T-helper 2 cell treated with Interferon-gamma antibody and Interleukin-4, amounts not matched to agents 5 μg/mL and 100 μg/mL, for 36 hours (primary cell): ENCODE data around the gene ZNF605.
A peak's percentile ranks its signal among the peaks of the same experiment; 100 is the strongest.
"Not testable (repeated sequence)": the region's sequence is repeated elsewhere in the genome, so short reads cannot be mapped to it uniquely, and the experiment has no call there.

Experiments used
- DNase-seq: peaks from one replicate; pipeline ENCODE4 v3.0.0; 2021; ENCODE audit warnings: low spot score
- H3K27ac Mint-ChIP-seq: one replicate; pipeline ENCODE4 v1.8.0; 2021; ENCODE audit warnings: mild to moderate bottlenecking, mixed read lengths
- H3K27me3 Mint-ChIP-seq: one replicate; pipeline ENCODE4 v1.8.0; 2021; ENCODE audit warnings: low read depth, mixed read lengths
- H3K36me3 Mint-ChIP-seq: one replicate; pipeline ENCODE4 v1.8.0; 2021; ENCODE audit warnings: low read depth, mixed read lengths
- H3K4me1 Mint-ChIP-seq: one replicate; pipeline ENCODE4 v1.8.0; 2021; ENCODE audit warnings: low read depth, mixed read lengths
- H3K4me3 Mint-ChIP-seq: one replicate; pipeline ENCODE4 v1.8.0; 2022; ENCODE audit warnings: mild to moderate bottlenecking, moderate library complexity, mixed read lengths
- H3K9me3 Mint-ChIP-seq: one replicate; pipeline ENCODE4 v1.8.0; 2021; ENCODE audit warnings: mixed read lengths

ZNF605 gene

DNA sequence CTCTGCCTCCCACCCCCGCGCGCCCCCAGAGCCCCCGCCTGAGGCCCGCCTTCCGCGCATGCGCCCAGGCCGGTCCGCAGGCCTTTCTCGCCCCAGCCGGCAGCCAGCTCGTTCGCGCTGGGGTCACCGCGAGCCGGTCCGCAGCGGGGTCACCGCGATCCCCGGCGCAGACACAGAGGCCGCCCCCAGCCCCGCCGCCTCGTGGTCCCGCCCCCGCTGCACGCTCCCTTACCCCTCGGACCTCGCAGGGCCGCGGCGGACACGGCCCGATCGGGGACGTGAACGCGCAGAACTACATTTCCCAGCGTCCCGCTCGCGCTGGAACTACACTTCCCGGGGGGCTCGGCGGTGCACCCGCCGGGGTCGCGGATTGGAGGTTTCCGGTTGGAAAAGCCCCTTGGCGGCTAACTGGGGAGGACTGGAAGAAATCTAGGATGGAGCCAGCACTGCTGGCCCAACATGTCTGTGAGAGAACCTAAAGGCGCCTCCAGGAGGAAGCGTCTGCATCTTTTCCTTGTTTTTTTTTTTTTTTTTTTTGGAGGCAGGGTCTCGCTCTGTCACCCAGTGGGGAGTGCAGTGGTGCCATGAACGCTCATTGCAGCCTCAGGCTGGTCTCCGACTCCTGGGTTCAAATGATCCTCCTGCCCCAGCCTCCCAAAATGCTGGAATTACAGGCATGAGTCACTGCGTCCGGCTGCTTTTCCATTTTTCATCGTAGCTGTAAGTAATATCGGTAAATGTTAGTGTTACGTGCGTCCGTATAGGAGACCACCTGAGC is at the start of gene ZNF605:
Gene ZNF605, minus strand, starts transcription at position 296 of the 778 bp plus-strand sequence. CDS start 10,671 bp downstream, outside the sequence.
- Mint-ChIP-seq H3K27me3 (no peaks in the 10 kb centered on the region), H3K9me3 (peaks cover 34% of the 10 kb centered on the region), H3K4me3 (peak within 1 kb of the TSS; percentile 93), H3K36me3 (peaks cover 28% of the 10 kb centered on the region), H3K4me1 (peaks cover 9% of the 10 kb centered on the region), H3K27ac (peak within 1 kb of the TSS; percentile 94)
- peak; percentile 82 for DNase-seq

DNA sequence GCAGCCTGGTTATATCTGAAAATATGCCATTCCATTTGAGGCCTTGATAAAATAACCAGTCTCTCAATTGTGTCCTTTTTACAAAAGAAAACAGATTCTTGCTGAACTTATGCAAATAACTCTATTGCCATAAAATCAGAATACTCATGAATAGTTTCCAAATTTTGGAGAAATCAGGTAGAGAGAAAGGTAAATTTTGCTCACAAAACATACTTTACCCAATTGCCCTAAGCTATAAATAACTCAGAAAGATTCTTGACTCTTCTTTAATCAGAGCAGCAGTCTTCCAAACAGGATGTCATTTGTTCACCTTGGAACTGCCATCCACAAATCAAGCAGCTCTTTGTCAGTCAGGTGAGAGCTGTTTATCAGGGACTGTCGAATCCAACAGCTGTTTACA is 42.6 kb upstream of the ZNF605 start:
- peaks cover 59% of the 10 kb centered on the region for H3K9me3 Mint-ChIP-seq
- no peaks in the 10 kb centered on the region for H3K27me3 Mint-ChIP-seq
- no peaks in the 10 kb centered on the region for H3K4me1 Mint-ChIP-seq
- H3K4me3 Mint-ChIP-seq: no peak overlapping the region
- DNase-seq: no peak
- H3K27ac Mint-ChIP-seq: no peak overlapping the region
- peaks cover 66% of the 10 kb centered on the region for H3K36me3 Mint-ChIP-seq

DNA sequence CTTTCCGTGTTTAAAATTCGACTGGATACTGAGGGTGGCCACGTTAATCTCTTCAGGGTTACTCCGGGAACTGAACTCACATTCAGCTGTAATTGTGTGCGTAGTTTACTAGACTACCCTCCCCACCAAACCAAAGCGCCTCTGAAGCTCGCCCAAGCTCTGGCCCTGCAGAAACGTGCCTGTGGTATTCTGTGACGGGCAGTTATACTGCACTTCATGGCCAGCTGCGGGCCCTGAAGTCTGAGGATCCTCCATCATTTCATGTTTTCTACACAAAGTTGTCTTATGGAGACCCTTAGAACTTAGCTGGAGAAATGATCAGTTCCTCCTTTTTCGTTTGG is 30.7 kb upstream of the ZNF605 start:
- peak overlapping the region; percentile 92 for H3K27ac Mint-ChIP-seq
- H3K9me3 Mint-ChIP-seq: peaks cover 49% of the 10 kb centered on the region
- peaks cover 52% of the 10 kb centered on the region for H3K36me3 Mint-ChIP-seq
- peaks cover 18% of the 10 kb centered on the region for H3K4me1 Mint-ChIP-seq
- DNase-seq: no peak
- peak overlapping the region; percentile 89 for H3K4me3 Mint-ChIP-seq
- no peaks in the 10 kb centered on the region for H3K27me3 Mint-ChIP-seq

DNA sequence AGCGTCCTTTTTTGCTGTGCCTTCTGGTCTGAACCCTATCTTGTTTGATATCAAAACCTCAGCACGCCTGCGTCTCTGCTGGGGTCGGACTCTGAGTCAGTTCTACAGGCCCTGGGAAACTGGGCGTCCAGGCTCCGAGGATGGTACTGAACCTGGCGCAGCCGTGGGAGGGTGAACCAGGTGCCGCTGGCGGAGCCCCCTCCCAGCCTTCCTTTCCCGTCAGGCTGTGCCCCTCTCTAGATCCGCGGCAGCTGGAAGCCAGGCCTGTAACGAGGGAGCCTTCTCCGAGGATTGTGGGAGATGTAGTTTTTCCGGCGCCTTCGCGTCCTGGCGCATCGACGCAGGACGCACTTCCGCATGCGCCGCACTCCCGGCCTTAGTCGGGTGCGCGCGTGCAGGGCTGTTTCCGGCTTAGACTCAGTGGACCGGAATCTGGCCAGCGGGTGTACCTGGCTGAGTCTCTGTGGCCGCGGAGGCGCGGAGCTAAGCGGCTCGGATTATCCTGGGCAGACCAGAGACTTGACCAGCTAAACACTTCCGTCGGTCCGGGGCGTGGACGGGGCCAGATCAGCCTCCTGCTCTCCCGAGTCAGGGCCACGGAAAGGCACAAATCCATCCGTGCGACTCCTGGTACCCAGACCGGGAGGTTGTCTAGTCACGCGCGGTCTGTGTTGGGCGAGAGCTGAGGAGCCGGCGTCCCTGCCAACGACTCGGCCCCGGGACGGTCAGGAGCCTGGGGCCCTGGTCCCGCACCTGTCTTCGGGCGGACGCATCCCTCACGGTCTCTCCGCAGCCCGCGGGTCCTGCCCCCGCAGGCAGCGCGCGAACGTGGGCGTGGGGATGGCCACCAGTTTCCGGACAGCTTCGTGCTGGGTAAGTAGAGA is 30.1 kb upstream of the ZNF605 start, which contains the start of gene ZNF26:
Gene ZNF26, plus strand, starts transcription at position 367 of the 884 bp plus-strand sequence. Its CDS starts 474 bp downstream, at position 841.
- H3K27ac Mint-ChIP-seq: peak within 1 kb of the TSS; percentile 92
- H3K36me3 Mint-ChIP-seq: peaks cover 47% of the 10 kb centered on the region
- H3K4me3 Mint-ChIP-seq: peak within 1 kb of the TSS; percentile 89
- no peaks in the 10 kb centered on the region for H3K27me3 Mint-ChIP-seq
- peak; percentile 88 for DNase-seq
- peaks cover 51% of the 10 kb centered on the region for H3K9me3 Mint-ChIP-seq
- peaks cover 18% of the 10 kb centered on the region for H3K4me1 Mint-ChIP-seq

DNA sequence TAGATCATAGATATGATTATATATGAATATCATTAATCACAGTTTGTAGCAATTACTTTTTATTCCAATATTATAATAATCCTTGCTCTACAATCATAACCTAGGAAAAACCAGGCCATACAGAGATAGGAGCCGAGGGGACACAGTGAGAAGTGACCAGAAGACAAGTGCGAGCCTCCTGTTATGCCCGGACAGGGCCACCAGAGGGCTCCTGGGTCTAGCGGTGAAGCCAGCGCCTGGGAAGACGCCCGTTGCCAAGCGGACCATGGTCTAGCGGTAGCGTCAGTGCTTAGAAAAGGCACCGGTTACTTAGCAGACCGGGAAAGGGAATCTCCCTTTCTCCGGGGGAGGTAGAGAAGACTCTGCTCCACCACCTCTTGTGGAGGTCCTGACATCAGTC is 20.8 kb upstream of the ZNF605 start:
- H3K9me3 Mint-ChIP-seq: peaks cover 76% of the 10 kb centered on the region
- not testable (repeated sequence) for H3K36me3 Mint-ChIP-seq, H3K27me3 Mint-ChIP-seq, H3K4me3 Mint-ChIP-seq, H3K27ac Mint-ChIP-seq, DNase-seq, H3K4me1 Mint-ChIP-seq

DNA sequence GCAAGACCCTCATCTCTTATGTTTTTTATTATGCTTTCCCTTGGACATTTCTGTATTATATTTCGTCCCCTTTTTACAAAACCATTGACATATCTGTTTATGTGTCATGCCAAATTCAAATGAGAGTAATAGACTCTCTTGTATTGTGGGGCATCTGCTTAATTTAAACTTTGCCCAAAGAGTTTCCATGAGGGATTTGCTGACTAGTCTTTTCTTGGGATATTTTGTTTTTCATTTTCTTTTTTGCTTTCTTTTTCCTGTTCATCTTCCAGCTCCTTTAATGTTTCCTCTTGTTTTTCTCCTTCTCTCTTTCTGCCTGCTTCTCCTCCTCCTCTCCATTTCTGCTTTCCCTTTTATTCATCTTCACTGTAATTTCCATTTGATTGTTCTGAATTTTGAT is 16.3 kb upstream of the ZNF605 start:
- H3K4me3 Mint-ChIP-seq: no peak overlapping the region

DNA sequence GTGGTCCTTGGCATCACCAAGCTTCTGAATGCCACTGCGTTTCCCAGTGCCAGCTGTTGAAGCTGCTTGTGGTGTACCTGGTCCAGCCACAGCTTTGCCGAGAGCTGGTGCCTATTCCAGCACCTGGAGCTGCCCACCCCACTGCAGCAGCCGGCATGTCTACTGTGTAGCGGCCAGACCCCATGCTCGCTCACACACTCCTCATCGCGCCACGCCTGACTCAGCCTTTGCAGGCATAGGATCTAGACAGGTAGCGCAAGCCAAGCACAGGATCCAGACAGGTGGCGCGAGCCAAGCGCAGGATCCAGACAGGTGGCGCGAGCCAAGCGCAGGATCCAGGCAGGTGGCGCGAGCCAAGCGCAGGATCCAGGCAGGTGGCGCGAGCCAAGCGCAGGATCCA is 11.6 kb upstream of the ZNF605 start:
- Mint-ChIP-seq H3K27me3 (no peaks in the 10 kb centered on the region), H3K9me3 (peaks cover 38% of the 10 kb centered on the region), H3K4me3 (no peak overlapping the region), H3K36me3 (peaks cover 14% of the 10 kb centered on the region), H3K27ac (no peak overlapping the region), H3K4me1 (no peaks in the 10 kb centered on the region)
- no peak for DNase-seq

More for the DNA sequence above, 16.3 kb upstream of the ZNF605 start:
- no peak for DNase-seq
- Mint-ChIP-seq H3K9me3 (peaks cover 57% of the 10 kb centered on the region), H3K27me3 (no peaks in the 10 kb centered on the region), H3K36me3 (no peaks in the 10 kb centered on the region), H3K27ac (no peak overlapping the region), H3K4me1 (no peaks in the 10 kb centered on the region)

DNA sequence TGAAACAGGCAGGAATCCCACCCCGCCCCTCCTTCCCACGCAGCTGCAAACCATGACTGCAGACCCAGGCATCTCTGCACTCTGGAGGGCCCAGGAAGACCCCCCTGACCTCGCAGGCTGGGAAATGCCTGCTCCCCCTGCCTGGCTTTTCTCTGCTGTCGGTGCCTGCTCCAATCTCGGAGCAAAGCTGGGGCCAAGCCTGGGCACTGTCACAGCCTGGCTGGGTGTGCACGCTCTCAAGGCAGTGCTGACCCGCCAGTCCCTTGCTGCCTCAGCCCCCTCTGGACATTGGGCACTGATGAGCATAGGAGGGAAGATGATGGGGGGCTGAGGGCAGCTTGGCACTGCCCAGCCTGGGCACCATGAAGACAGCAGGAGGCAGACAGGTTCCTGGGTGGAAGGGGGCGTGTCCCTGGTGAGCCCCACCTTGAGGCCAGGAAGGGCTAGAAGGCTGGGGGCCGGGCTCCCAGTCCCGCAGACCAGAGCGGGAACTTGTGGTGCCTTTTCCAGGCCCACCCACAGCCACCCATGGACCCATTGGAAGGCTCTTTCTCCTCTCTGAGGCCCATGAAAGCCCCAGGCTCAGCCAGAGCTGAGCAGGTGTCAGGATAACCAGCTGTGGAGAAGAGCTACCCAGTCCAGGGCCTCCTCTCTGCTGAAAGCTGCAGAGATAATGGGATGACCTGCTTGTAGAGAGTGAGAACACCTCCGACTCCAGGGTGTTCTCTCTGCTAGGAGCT is 10.7 kb upstream of the ZNF605 start:
- Mint-ChIP-seq H3K36me3 (peaks cover 15% of the 10 kb centered on the region), H3K4me3 (no peak overlapping the region), H3K4me1 (no peaks in the 10 kb centered on the region), H3K27me3 (no peaks in the 10 kb centered on the region), H3K27ac (no peak overlapping the region), H3K9me3 (peaks cover 29% of the 10 kb centered on the region)
- no peak for DNase-seq

DNA sequence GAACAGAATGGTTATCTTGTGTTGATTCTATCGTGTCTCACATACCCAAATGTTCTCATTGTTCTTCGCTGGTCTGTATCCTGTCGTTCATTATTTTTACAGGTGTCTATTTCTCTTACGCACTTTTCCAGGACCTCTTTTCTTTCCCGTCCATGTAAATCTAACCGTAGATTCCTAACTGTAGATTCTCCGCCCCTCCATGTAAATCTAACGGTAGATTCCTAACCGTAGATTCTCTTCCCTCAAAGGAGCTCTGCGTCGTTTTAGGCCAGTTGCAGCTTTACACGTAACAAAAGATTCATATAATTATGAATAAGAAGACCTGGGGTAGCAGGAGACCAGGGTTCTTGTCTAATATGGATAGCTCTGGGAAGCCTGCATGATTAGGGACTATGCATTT is 9.7 kb upstream of the ZNF605 start:
- Mint-ChIP-seq H3K9me3 (peaks cover 32% of the 10 kb centered on the region), H3K27me3 (no peaks in the 10 kb centered on the region), H3K36me3 (peaks cover 19% of the 10 kb centered on the region), H3K4me3 (no peak overlapping the region), H3K4me1 (no peaks in the 10 kb centered on the region), H3K27ac (no peak overlapping the region)
- no peak for DNase-seq

DNA sequence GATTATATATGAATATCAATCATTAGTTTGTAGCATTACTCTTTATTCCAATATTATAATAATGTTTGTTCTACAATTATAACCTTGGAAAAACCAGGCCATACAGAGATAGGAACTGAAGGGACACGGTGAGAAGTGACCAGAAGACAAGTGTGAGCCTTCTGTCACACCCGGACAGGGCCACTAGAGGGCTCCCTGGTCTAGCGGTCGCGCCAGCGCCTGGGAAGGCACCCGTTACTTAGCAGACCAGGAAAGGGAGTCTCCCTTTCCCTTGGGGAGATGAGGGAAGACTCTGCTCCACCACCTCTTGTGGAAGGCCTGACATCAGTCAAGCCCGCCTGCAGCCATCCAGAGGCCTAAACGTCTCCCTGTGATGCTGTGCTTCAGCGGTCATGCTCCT is 7.8 kb upstream of the ZNF605 start:
- peaks cover 36% of the 10 kb centered on the region for H3K9me3 Mint-ChIP-seq
- H3K27me3 Mint-ChIP-seq, DNase-seq, H3K4me1 Mint-ChIP-seq, H3K27ac Mint-ChIP-seq, H3K4me3 Mint-ChIP-seq: not testable (repeated sequence)
- H3K36me3 Mint-ChIP-seq: peaks cover 24% of the 10 kb centered on the region

DNA sequence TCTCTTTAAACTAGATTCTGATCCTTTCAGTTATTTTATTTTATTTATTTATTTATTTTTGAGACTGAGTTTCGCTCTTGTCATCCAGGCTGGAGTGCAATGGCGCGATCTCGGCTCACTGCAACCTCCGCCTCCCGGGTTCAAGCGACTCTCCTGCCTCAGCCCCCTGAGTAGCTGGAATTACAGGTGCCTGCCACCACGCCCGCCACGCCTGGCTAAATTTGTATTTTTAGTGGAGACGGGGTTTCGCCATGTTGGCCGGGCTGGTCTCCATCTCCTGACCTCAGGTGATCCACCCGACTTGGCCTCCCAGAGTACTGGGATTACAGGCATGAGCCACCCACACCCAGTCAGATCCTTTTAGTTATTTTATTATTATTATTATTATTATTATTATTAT is 5.7 kb upstream of the ZNF605 start:
- H3K36me3 Mint-ChIP-seq: peaks cover 24% of the 10 kb centered on the region
- H3K27me3 Mint-ChIP-seq, DNase-seq, H3K27ac Mint-ChIP-seq, H3K4me1 Mint-ChIP-seq, H3K4me3 Mint-ChIP-seq: not testable (repeated sequence)
- H3K9me3 Mint-ChIP-seq: peaks cover 31% of the 10 kb centered on the region

DNA sequence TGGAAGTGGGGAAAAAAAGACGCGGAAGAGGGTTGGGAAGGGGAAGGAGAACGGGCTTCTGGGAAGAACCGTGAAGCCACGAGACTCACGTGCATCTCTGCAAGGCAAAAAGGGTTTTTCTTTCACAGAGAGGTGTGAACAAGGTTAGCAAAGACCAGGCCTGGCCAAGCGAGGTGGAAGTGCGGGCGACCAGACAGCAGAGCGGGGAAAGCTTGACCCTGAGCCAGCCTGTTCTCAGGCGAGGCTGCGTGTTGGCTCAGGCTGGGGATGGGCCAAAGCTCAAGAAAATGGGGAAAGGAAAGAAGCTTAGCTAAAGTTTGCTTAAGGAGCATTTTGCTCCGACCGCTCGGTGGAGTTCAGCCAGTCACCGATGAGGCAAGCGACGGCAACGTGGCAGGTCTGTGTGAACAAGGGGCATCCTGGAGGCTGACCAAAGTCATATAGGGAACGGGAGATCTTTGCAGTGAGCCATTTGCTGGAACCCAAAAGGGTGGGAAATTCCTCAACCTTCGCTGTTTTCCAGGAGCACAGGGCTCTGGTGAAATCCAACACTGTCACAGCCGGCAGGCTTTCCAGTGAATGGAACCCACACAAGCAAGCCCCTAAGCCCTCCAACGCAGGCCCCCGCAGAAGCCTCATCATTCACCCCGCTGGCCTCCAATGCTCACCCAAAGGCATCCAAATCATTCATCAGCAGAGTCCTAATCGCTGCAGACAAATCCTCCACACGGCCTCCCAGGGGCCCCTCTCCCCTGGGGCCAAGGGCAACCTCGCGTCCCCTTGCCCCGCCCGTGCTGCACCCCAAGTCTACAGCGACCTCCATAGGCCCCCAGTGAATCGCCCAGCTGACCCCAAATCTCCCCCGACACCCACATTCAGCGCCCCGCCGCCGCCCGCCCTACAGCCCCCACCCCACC is 754 bp downstream of the ZNF605 start:
- peaks cover 27% of the 10 kb centered on the region for H3K36me3 Mint-ChIP-seq
- peaks cover 30% of the 10 kb centered on the region for H3K9me3 Mint-ChIP-seq
- peak; percentile 11 for DNase-seq
- no peaks in the 10 kb centered on the region for H3K27me3 Mint-ChIP-seq
- peak overlapping the region; percentile 81 for H3K27ac Mint-ChIP-seq
- peaks cover 9% of the 10 kb centered on the region for H3K4me1 Mint-ChIP-seq
- peak overlapping the region; percentile 77 for H3K4me3 Mint-ChIP-seq

DNA sequence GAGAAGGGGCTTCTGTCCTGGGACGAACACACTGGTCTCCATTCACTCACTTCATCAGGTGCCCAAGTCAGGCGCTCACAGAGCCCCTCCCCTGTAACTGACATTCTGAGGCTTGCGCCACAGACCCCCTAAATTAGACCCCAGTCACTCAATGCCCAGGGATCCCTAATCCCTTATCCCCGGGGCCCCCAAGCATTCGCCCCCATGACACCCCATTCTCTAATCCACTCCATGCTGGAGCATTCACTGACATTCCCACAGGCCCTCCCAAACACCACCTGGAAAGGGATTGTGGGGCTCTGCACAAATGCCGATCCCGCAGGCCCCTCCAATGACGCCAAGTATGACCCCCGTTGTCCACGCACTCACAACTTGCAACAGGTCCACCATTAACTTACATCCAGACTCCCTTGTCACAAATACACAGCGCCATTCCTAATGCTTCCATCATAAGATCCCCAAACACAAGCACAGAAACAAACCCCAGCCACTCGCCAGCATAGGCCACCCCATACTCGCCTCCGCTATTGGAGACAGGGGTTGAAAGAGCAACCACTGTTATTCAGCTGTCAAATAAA is 1.5 kb downstream of the ZNF605 start:
- DNase-seq: no peak
- peak overlapping the region; percentile 81 for H3K27ac Mint-ChIP-seq
- peaks cover 28% of the 10 kb centered on the region for H3K9me3 Mint-ChIP-seq

More for the DNA sequence above, 1.5 kb downstream of the ZNF605 start:
- Mint-ChIP-seq H3K27me3 (no peaks in the 10 kb centered on the region), H3K4me3 (peak overlapping the region; percentile 77), H3K4me1 (peaks cover 9% of the 10 kb centered on the region), H3K36me3 (peaks cover 27% of the 10 kb centered on the region)
